Renal pelvis (tissue), 3 donors: ENCODE results near the gene TERC. TPM values are rescaled to one million over a fixed set of nuclear protein-coding genes. Genes with fewer than 3 reads are reported as not detected.

Experiments used
- polyA plus RNA-seq, 3 donors: library from polyadenylated mRNA; unstranded; fragments of 120-200 nt; gene quantifications; one replicate each; pipeline ENCODE4 v1.2.1, GENCODE V29; 2013; ENCODE audit not compliant: insufficient read length in 3 of 3

The TERC gene
- polyA plus RNA-seq, 3 donors = 0.43 to 0.61 TPM; not detected in 1

Other genes with a start within 250 kb of the TERC start
- 100 to 1,000 TPM; 157 to 194 (median 160) TPM for gene MECOM, start 101.3 kb downstream of the TERC start, polyA plus RNA-seq
- gene ACTRT3, start 4.5 kb upstream of the TERC start, polyA plus RNA-seq = 1 to 10 TPM; 4.6 to 5.4 (median 4.9) TPM
- 10 to 100 TPM; 25.3 to 26.6 (median 26.5) TPM for gene MYNN, start 8.3 kb upstream of the TERC start, polyA plus RNA-seq
- gene LRRIQ4, start 47.8 kb upstream of the TERC start, polyA plus RNA-seq = under 1 TPM in 1 of 3 donors, not detected in 2; 0.11 TPM
- gene LRRC34, start 47.8 kb upstream of the TERC start, polyA plus RNA-seq = 10 to 100 TPM in 2 of 3 donors, 1 to 10 TPM in 1; 9.7 to 16.0 (median 14.0) TPM
- under 1 TPM; 0.17 to 0.41 (median 0.32) TPM for gene LRRC31, start 104.9 kb upstream of the TERC start, polyA plus RNA-seq
- not detected for gene SAMD7, start 146.5 kb upstream of the TERC start, polyA plus RNA-seq
- gene SEC62, start 201.7 kb upstream of the TERC start, polyA plus RNA-seq = 100 to 1,000 TPM; 169 to 197 (median 176) TPM